ENCODE data around the gene MX1. TPM values are rescaled to one million over a fixed set of nuclear protein-coding genes. Genes with fewer than 3 reads are reported as not detected.

MX1 gene
- total RNA-seq, 1 donor from 2014 or later = 28.6 TPM

- no peak for DNase-seq (ENCODE audit: low spot score)
- intact Hi-C loops (cut with DNase I) = no loop called here
- no peak for ATAC-seq
These were observed 54.1 kb downstream of the MX1 start for GRCh38 chr21:41480086-41480690.

- ATAC-seq (no peak), DNase-seq (ENCODE audit: low spot score) (no peak)
- intact Hi-C loops (cut with DNase I) = no loop called here
These were observed 55.2 kb downstream of the MX1 start for GRCh38 chr21:41481191-41481590.

GRCh38 chr21:41482301-41482700, 56.3 kb downstream of the MX1 start:
- DNase-seq (ENCODE audit: low spot score) (no peak), ATAC-seq (no peak)
- intact Hi-C loops (cut with DNase I) = no loop called here

GRCh38 chr21:41482980-41483379, 56.9 kb downstream of the MX1 start:
- DNase-seq (ENCODE audit: low spot score) = no peak

GRCh38 chr21:41483415-41483814, 57.4 kb downstream of the MX1 start:
- ATAC-seq = no peak
- no peak for DNase-seq (ENCODE audit: low spot score)
- intact Hi-C loops (cut with DNase I) = no loop called here

More at GRCh38 chr21:41482980-41483379, 56.9 kb downstream of the MX1 start:
- ATAC-seq = no peak
- intact Hi-C loops (cut with DNase I) = no loop called here

- ATAC-seq = no peak
- intact Hi-C loops (cut with DNase I) = no loop called here
- no peak for DNase-seq (ENCODE audit: low spot score)
These were observed 57.9 kb downstream of the MX1 start for GRCh38 chr21:41483973-41484372.

- intact Hi-C loops (cut with DNase I) = no loop called here
- no peak for ATAC-seq
- DNase-seq (ENCODE audit: low spot score) = no peak
These were observed 61.0 kb downstream of the MX1 start for GRCh38 chr21:41487082-41487481.

GRCh38 chr21:41488080-41488479, 62.0 kb downstream of the MX1 start:
- ATAC-seq (no peak), DNase-seq (ENCODE audit: low spot score) (no peak)
- intact Hi-C loops (cut with DNase I) = no loop called here

- DNase-seq (ENCODE audit: low spot score) = no peak
- intact Hi-C loops (cut with DNase I) = no loop called here
- no peak for ATAC-seq
These were observed 63.3 kb downstream of the MX1 start for GRCh38 chr21:41489329-41489728.

- no peak for ATAC-seq
- intact Hi-C loops (cut with DNase I) = no loop called here
- no peak for DNase-seq (ENCODE audit: low spot score)
These were observed 64.3 kb downstream of the MX1 start for GRCh38 chr21:41490330-41490729.

- ATAC-seq = no peak
- intact Hi-C loops (cut with DNase I) = no loop called here
- DNase-seq (ENCODE audit: low spot score) = no peak
These were observed 65.4 kb downstream of the MX1 start for GRCh38 chr21:41491412-41491811.

- DNase-seq (ENCODE audit: low spot score) = no peak
- intact Hi-C loops (cut with DNase I) = no loop called here
- ATAC-seq = no peak
These were observed 68.2 kb downstream of the MX1 start for GRCh38 chr21:41494242-41494641.

- no peak for DNase-seq (ENCODE audit: low spot score)
- intact Hi-C loops (cut with DNase I) = no loop called here
- ATAC-seq = no peak
These were observed 71.0 kb downstream of the MX1 start for GRCh38 chr21:41497008-41497407.

- intact Hi-C loops (cut with DNase I) = no loop called here
- ATAC-seq (no peak), DNase-seq (ENCODE audit: low spot score) (no peak)
These were observed 71.7 kb downstream of the MX1 start for GRCh38 chr21:41497788-41498187.

- intact Hi-C loops (cut with DNase I) = no loop called here
- DNase-seq (ENCODE audit: low spot score) (no peak), ATAC-seq (no peak)
These were observed 73.9 kb downstream of the MX1 start for GRCh38 chr21:41499920-41500319.

GRCh38 chr21:41500363-41500762, 74.3 kb downstream of the MX1 start:
- DNase-seq (ENCODE audit: low spot score) (no peak), ATAC-seq (no peak)
- intact Hi-C loops (cut with DNase I) = no loop called here

GRCh38 chr21:41500931-41501381, 74.9 kb downstream of the MX1 start:
- DNase-seq (ENCODE audit: low spot score) (no peak), ATAC-seq (no peak)
- intact Hi-C loops (cut with DNase I) = no loop called here

GRCh38 chr21:41501919-41502318, 75.9 kb downstream of the MX1 start:
- DNase-seq (ENCODE audit: low spot score) = no peak
- intact Hi-C loops (cut with DNase I) = no loop called here
- ATAC-seq = no peak

- ATAC-seq = no peak
- no peak for DNase-seq (ENCODE audit: low spot score)
- intact Hi-C loops (cut with DNase I) = no loop called here
These were observed 77.3 kb downstream of the MX1 start for GRCh38 chr21:41503331-41503730.

GRCh38 chr21:41504030-41504429, 78.0 kb downstream of the MX1 start:
- ATAC-seq (no peak), DNase-seq (ENCODE audit: low spot score) (no peak)
- intact Hi-C loops (cut with DNase I) = no loop called here

- intact Hi-C loops (cut with DNase I) = no loop called here
- DNase-seq (ENCODE audit: low spot score) (no peak), ATAC-seq (no peak)
These were observed 80.1 kb downstream of the MX1 start for GRCh38 chr21:41506005-41506594.

Measured in sciatic nerve (tissue), 2 donors.